HG02885 (cell line): ENCODE measurements around the gene MICALL1.

Source experiments
- ATAC-seq: cut with Tn5 transposase; IDR thresholded peaks from one replicate; pipeline ENCODE4 v1.9.1; 2021; ENCODE audit warnings: mild to moderate bottlenecking; ENCODE audit not compliant: unreplicated experiment, poor library complexity

The MICALL1 gene

DNA sequence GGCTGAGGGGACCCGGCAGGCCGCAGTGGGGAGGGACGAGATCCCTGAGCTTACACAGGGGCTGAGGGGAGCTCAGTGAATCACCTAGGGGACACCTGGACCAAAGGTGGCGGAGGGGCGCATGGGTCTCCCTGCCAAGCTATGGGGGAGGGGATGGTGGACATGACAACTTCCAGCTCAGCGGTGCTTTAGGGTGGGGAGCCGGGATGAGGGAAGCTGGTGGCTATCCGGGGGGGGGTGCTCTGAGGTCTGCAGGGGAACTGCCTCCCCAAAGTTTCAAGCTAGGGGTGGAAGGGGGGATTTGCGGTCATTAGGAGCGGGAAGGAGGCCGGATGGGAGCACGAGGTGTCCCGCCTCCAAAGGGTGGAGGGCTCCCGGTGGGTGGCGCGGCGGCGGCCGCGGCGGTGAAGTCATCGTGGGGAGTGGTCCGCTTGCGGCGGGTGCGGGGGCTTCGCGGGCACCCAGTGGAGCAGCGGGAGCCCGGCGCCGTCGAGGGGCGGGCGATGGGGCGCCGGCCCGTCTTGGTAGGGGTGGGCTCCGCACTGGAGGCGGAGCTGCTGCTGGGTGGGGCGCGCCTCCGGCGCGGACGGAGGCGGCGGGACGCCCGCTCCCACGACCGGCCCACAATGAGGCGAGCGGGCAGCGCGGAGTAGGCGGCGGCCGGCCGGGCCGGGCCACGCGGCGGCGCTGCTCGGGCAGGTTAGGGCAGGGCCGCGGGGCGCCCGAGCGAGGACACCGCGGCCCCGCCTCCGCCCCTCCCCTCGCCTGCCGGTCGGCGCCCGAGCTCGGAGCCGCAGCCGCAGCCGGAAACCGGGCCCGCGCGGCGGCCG is at the start of gene MICALL1:
TSS of gene MICALL1 (plus strand) at position 764 of the 830 bp plus-strand sequence. CDS start 126 bp downstream, outside the sequence.
- peak; percentile 84 for ATAC-seq

- ATAC-seq = no peak
Measured at GRCh38 chr22:37860796-37861421, 45.2 kb upstream of the MICALL1 start.

DNA sequence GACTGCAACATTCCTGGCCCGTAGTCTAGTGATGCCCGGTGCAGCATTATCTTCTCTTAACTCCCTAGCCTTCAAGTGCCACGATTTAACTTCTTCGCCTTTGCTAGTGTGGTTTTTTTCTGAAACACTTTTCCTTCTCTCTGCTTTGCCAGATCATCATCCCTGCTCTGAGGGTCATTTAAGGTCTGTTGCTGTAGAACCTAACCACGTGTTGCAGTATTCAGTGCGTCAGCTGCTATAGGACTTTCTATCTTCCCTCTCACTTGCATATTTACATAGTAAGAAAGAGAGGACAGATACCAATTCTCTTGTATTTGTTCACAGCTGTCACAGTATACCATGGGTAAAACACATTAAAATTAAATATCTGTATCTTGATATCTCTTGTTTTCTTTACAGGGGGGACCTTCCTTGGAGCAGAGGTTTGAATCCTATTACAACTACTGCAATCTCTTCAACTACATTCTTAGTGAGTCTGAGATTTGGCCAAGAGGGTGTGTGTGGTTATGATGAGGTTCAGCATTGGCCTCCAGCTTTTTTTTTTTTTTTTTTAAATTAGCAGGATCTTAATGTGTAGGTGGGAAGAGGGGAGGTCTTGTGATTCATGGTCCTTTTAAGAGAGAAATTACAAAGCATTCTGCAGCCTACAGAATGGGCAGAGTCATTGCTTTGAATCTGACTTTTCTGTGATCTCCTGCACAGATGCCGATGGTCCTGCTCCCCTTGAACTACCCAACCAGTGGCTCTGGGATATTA is 43.3 kb upstream of the MICALL1 start:
- no peak for ATAC-seq

DNA sequence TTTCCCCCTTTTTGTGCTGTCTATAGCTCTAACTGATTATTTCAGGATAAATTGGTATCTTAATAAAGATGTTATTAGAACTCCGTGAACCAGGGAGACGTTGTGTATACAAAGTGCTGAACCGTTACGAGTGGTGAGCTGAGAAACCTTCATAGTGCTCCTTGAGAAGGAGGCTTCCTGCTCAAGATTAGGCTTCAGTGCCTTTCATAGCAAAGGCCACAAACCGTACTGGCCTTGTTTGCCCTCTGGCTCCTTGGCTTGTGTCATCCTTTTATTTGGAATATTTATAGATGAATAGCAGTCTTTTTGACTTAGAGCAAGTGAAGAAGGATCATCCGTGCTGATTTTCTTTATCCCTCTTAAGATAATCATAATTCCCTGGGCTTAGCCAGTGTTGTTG is 40.6 kb upstream of the MICALL1 start:
- ATAC-seq = no peak

DNA sequence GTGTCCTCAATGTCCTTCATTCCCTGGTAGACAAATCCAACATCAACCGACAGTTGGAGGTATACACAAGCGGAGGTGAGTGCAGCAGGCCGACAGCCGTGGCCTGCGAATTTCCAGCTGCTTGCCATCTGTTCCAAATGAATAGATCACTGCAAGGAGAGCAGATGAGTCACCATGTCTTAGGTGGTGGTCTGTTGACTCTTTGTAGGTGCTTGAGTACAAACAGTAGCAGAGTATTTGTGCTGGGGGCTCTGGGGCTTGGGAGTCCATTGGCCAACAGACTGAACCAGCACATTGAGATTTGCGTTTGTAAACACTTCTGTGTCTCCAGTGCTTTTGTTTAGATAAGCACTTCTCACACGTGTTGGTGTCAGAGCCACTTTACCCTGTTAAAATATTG is 35.8 kb upstream of the MICALL1 start:
- no peak for ATAC-seq

- ATAC-seq = no peak
Measured at GRCh38 chr22:37880668-37881440, 25.2 kb upstream of the MICALL1 start.

DNA sequence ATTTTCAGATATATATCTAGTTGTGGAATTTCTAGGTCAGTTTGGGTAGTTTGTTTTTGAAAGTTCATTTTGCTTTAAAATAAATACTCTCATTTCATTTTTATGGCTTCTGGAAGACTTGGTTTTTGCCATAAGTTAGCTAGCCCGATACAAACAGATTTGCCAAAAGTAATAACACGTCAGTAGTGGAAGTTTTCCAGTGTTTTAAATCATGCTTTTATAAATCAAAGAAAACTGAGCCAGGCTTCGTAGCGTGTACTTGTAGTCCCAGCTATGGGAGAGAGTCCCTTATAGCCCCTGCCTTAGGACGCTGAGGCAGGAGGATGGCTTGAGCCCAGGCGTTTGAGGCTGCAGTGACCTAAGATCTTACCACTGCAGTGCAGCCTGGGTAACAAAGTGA is 21.7 kb upstream of the MICALL1 start:
- no peak for ATAC-seq

GRCh38 chr22:37887584-37888378 is 18.3 kb upstream of the MICALL1 start:
- no peak for ATAC-seq

DNA sequence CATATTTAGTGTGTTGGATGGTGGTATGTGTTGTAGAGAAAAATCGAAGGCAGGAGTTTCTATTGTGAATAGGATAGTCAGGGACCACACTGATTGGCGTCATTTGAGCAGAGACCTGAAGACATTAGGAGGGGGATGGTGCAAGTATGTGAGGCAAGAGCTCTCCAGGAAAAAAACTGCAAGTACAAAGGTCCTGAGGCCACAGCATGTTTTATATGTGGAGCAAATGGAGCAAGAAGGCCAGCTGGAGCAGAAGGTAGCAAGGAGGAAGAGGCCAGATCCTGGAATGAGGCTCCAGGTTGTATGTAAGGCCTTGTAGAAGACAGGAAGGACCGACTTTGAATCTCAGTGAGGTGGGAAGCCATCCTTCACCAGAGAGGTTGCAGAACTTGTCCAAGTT is 14.2 kb upstream of the MICALL1 start:
- no peak for ATAC-seq

GRCh38 chr22:37892566-37893335 is 13.3 kb upstream of the MICALL1 start:
- ATAC-seq = no peak

GRCh38 chr22:37893583-37893983 is 12.5 kb upstream of the MICALL1 start:
- no peak for ATAC-seq

GRCh38 chr22:37894939-37895670 is 11.0 kb upstream of the MICALL1 start:
- no peak for ATAC-seq

GRCh38 chr22:37896181-37896592 is 9.9 kb upstream of the MICALL1 start:
- ATAC-seq = no peak

DNA sequence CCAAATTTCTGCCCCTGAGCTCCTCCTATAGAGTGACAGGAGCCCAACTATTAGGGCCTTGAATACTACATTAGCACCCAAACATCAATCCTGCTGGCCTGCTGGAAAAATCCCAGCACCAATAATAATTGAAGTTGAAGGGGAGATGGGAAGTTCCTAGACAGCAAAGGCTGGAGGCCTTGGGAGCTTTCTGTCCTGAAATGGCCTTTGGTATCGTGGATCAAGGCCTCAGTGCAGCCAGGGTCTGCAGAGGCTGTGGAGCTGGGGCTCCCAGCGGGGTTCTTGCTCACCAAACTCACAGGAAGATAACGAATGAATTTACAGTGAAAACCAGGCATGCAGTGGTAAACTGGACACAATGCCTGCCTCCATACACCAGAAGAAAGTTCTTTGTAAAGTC is 9.2 kb upstream of the MICALL1 start:
- no peak for ATAC-seq

- no peak for ATAC-seq
Measured at GRCh38 chr22:37897807-37898206, 8.3 kb upstream of the MICALL1 start.

GRCh38 chr22:37898441-37899181 is 7.5 kb upstream of the MICALL1 start:
- no peak for ATAC-seq
